Osteocyte (in vitro differentiated cells): ENCODE measurements around the gene EXOC4. TPM values are rescaled to one million over a fixed set of nuclear protein-coding genes. Genes with fewer than 3 reads are reported as not detected.

ENCODE experiments used
- DNase-seq: peaks from one replicate; pipeline ENCODE4 v3.0.0; 2021; ENCODE audit warnings: mixed read lengths; ENCODE audit not compliant: unreplicated experiment; ENCODE audit errors: extremely low spot score
- H3K27ac Mint-ChIP-seq: one replicate; pipeline ENCODE4 v1.8.0; 2021; ENCODE audit warnings: mild to moderate bottlenecking, mixed read lengths; ENCODE audit not compliant: unreplicated experiment
- H3K27me3 Mint-ChIP-seq: one replicate; pipeline ENCODE4 v1.8.0; 2021; ENCODE audit warnings: mixed read lengths; ENCODE audit not compliant: unreplicated experiment
- H3K36me3 Mint-ChIP-seq: one replicate; pipeline ENCODE4 v1.8.0; 2021; ENCODE audit warnings: mixed read lengths; ENCODE audit not compliant: unreplicated experiment
- H3K4me1 Mint-ChIP-seq: one replicate; pipeline ENCODE4 v1.8.0; 2021; ENCODE audit warnings: mixed read lengths; ENCODE audit not compliant: unreplicated experiment
- H3K4me3 Mint-ChIP-seq: one replicate; pipeline ENCODE4 v1.8.0; 2021; ENCODE audit warnings: mild to moderate bottlenecking, moderate library complexity, mixed read lengths; ENCODE audit not compliant: unreplicated experiment
- H3K9me3 Mint-ChIP-seq: one replicate; pipeline ENCODE4 v1.8.0; 2021; ENCODE audit warnings: mixed read lengths; ENCODE audit not compliant: unreplicated experiment
- CTCF ChIP-seq: fragments of 200-600 bp; sonication (generic); IDR thresholded peaks from 2 replicates; pipeline ENCODE4 v1.5.0; 2021; ENCODE audit warnings: antibody characterized with exemption, mild to moderate bottlenecking, moderate library complexity
- total RNA-seq: library from RNA; stranded (reverse); gene quantifications from 2 replicates; pipeline ENCODE4 v1.2.1, GENCODE V29; 2021

EXOC4 gene
- total RNA-seq, 1 donor from 2014 or later: 99.9 TPM

DNA sequence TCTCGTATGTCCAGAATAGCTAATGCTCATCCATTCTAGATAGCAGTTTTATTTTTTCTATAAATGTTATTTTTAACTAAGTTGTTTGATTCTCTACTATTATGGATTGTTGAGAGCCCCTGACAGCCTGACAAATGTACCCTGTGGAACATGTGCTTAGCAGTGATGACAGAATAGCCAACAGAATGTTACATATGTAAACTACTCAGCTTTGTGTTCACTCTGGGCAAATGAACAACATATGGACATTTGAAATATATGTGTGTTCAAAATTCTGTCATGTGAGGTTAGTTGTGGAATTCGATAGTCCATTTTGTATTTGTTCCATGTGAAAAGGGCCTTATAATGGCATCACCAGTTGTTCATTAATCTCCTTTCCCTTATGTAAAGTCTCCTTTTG lies 199.7 kb downstream of the EXOC4 start:
- H3K4me3 Mint-ChIP-seq: no peak overlapping the region
- DNase-seq: no peak
- H3K4me1 Mint-ChIP-seq: no peaks in the 10 kb centered on the region
- H3K27me3 Mint-ChIP-seq: no peaks in the 10 kb centered on the region
- no peaks in the 10 kb centered on the region for H3K9me3 Mint-ChIP-seq
- TF ChIP-seq CTCF: no peak
- peaks cover 1% of the 10 kb centered on the region for H3K36me3 Mint-ChIP-seq
- H3K27ac Mint-ChIP-seq: no peak overlapping the region

- Mint-ChIP-seq H3K4me1 (no peaks in the 10 kb centered on the region), H3K27me3 (no peaks in the 10 kb centered on the region), H3K36me3 (no peaks in the 10 kb centered on the region), H3K9me3 (no peaks in the 10 kb centered on the region), H3K4me3 (no peak overlapping the region), H3K27ac (no peak overlapping the region)
- DNase-seq: no peak
- no peak for TF ChIP-seq CTCF
Observed at GRCh38 chr7:133458688-133459087, 205.8 kb downstream of the EXOC4 start.

DNA sequence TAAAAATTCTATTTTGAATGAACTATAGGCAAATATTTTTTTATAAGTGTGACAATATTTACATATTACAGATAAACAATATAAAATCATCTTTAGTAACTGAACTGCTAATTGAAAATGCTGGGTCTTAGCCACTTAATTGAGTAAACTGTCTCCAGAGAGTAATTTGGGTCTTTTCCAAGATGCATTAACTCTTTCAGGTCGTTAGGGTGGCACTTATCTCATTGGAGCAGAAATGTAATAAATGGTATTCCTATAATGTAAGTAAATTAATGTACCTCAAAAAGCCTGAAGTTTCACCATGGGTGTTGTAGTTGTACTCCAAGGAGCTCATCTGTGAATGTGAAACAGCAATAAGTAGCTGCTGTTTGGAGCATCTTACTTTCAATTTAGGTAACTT lies 208.5 kb downstream of the EXOC4 start:
- Mint-ChIP-seq H3K4me1 (no peaks in the 10 kb centered on the region), H3K9me3 (peaks cover 13% of the 10 kb centered on the region), H3K36me3 (peaks cover 13% of the 10 kb centered on the region), H3K27ac (no peak overlapping the region), H3K4me3 (no peak overlapping the region), H3K27me3 (no peaks in the 10 kb centered on the region)
- no peak for DNase-seq
- no peak for TF ChIP-seq CTCF

GRCh38 chr7:133475655-133476054 lies 222.8 kb downstream of the EXOC4 start:
- H3K4me3 Mint-ChIP-seq: no peak overlapping the region
- H3K27ac Mint-ChIP-seq: no peak overlapping the region
- no peaks in the 10 kb centered on the region for H3K27me3 Mint-ChIP-seq
- H3K9me3 Mint-ChIP-seq: peaks cover 16% of the 10 kb centered on the region
- H3K4me1 Mint-ChIP-seq: no peaks in the 10 kb centered on the region
- peaks cover 14% of the 10 kb centered on the region for H3K36me3 Mint-ChIP-seq
- no peak for TF ChIP-seq CTCF
- no peak for DNase-seq

GRCh38 chr7:133477791-133478190 lies 224.9 kb downstream of the EXOC4 start:
- no peak overlapping the region for H3K27ac Mint-ChIP-seq
- DNase-seq: no peak
- TF ChIP-seq CTCF: no peak
- no peaks in the 10 kb centered on the region for H3K27me3 Mint-ChIP-seq
- peaks cover 4% of the 10 kb centered on the region for H3K4me1 Mint-ChIP-seq
- H3K9me3 Mint-ChIP-seq: peaks cover 16% of the 10 kb centered on the region
- H3K36me3 Mint-ChIP-seq: peaks cover 17% of the 10 kb centered on the region
- no peak overlapping the region for H3K4me3 Mint-ChIP-seq
